GM18526 (cell line): Measurements from ENCODE around the gene PGA5.

ENCODE experiments used
- POLR2A ChIP-seq: IDR thresholded peaks from 3 replicates; pipeline ENCODE4 v1.6.1; 2011; ENCODE audit not compliant: insufficient read length; ENCODE audit errors: extremely low read depth

The PGA5 gene

DNA sequence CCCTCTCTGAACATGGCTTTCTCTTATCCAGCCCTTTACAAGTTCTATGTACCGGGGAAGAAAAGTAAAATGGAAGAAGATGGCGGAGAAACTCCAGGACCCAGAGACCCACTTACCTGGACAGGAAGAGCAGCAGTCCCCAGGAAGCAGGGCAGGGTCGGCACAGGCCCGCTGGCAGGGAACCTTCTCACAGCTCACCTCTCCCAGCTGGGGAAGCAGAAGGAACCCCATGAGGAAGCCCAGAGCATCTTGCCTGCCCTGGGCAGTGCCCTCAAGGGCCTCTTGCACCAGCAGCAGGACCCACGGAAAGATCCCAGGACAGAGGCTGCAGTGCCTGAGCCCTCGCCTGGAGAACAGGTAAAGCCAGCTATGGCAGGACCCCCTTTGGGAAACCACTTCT is 23.4 kb downstream of the PGA5 start:
- no peak for TF ChIP-seq POLR2A

DNA sequence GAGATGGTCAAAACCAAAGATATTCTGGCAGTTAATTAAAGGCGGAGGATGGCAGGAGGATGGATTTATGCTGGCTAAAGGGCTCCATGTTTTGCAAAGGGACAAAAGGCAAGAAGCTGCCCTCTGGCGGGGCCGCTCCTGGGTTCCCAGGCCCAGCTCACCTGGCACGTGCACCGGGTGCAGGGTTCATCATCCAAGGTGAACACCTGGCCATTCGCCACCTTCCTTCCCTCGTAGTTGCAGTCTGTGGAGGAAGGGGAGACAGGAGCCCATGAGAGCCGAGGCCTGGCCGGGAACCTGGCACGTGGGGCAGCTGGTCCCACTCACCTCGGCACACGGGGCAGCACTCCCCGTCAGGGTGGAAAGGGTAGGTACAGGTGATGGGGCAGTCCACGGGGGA is 23.8 kb downstream of the PGA5 start:
- TF ChIP-seq POLR2A = no peak

DNA sequence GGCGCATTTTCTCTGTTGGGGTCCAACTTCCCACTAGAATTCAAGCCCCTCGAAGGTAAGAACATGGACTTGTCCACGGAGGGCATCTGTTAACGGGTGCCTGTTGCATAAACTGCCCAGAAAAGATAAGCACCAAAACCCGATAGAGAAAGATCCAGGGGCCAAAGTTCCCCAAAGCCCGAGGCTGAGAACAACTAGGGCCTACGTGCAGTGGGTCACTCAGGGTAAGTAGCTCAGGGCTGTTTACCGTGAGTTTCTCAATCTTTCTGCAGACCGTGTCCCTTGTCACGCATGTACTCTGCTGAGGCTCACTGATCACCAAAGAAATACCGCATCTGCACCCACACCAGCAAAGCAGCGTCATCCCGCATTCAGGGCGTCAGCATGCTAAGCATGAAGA is 24.4 kb downstream of the PGA5 start:
- TF ChIP-seq POLR2A = no peak

DNA sequence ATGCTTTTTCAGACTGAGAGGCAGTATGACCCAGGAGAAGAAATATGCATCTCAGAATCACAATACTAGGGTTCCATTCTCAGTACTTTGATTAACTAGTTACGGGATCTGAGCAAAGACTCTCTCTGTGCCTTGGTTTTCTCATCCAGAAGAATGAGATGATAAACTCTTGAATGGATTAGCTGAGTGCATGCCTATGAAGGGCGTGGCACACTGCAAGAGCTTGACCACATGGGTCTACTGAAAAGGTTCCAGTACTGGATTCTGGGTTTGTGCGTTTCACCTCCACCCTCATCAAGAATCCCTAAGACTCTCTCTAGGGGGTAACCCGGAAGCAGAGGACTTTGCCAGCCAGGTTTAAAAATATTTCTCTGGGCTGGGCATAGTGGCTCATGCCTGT is 25.6 kb downstream of the PGA5 start:
- TF ChIP-seq POLR2A = no peak

DNA sequence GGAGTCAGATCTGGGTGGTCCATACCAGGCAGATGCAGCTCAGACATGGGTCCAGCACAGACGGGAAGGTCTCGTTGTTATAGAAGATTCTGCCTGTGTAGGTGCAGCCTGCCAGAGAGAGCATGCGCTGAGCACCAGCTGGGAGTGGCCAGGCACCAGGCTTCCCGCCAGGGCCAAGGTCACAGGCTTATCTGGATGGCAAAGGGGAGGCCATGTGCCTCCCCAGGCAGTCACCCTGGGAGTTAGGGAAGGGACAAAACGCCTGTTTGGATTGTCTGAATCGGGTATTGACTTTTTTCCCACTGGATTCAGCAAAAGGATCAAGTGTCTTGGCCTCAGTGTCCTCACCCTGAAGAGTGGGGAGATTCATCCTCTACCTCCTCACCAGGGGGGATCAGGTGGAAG is 26.5 kb downstream of the PGA5 start:
- no peak for TF ChIP-seq POLR2A

DNA sequence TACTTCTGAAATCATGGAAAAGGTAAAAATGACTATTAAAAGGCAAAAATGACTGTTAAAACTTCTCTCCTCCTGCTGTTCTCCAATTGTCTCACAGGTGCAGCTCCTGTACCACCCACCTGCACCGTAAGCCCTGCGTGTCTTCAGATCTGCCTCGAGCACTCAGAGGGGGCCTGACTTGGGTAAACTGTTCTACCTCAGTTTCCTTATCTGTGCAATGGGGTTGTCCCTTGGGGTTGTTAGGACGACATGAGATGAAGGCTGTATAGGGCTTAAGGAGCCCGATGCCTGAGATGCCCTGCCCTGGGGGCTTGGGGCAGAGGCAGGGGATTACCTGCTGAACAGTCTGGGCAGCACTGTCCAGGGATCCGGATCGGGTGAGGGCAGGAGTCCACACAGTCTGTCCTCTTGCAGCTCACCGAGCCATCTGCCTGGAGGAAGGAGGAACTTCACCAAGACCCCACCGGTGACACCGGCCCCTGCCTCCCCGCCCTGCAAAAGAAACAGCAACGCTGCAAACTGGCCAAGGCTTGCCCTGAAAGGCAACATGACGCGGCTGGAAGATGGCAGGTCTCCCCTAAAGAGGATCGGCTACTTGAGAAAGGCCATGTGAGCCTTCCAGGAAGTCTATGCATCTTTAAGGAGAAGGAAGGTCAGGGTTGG is 27.7 kb downstream of the PGA5 start:
- TF ChIP-seq POLR2A = no peak

DNA sequence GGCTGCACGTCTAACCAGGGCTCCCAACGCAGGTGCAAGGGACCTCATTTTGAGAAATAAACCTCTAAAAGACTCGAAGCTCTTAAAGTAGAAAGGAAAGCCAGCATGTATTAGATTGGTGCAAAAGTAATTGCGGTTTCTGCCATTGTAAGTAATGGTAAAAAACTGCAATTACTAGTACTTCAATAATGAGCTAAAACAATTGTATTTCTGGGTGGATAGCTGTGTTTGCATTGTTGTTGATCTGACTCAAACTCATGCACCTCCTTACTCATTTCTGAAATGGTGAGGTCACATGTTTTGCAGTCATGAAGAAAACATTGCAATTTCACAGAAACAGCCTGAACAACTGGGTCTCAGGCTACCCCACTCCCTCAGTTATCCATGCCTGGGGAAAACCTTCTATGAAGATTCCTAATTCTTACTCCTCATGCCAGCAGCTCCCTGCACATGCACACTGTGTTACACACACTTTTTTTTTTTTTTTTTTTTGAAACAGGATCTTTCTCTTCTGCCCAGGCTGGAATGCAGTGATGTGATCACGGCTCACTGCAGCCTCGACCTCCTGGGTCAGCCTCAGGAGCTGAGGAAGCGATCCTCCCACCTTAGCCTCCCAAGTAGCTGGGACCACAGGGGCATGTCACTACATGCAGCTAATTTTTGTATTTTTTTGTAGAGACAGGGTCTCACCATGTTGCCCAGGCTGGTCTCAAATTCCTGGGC is 29.5 kb downstream of the PGA5 start:
- TF ChIP-seq POLR2A = no peak

DNA sequence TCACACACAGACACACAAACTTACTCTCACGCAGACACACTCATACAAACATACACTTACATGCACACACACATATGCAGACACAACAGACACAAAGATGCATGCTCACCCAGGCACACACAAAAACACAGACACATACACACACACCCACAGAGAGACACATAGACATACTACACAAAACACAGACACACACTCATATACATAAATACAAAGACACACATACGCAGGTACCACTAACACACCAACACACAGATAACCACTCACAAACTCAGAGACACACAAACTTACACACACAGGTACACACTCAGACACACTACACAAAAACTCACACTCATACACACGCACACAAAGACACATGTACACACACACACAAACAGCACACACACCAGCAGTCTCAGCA is 31.8 kb downstream of the PGA5 start:
- no peak for TF ChIP-seq POLR2A

DNA sequence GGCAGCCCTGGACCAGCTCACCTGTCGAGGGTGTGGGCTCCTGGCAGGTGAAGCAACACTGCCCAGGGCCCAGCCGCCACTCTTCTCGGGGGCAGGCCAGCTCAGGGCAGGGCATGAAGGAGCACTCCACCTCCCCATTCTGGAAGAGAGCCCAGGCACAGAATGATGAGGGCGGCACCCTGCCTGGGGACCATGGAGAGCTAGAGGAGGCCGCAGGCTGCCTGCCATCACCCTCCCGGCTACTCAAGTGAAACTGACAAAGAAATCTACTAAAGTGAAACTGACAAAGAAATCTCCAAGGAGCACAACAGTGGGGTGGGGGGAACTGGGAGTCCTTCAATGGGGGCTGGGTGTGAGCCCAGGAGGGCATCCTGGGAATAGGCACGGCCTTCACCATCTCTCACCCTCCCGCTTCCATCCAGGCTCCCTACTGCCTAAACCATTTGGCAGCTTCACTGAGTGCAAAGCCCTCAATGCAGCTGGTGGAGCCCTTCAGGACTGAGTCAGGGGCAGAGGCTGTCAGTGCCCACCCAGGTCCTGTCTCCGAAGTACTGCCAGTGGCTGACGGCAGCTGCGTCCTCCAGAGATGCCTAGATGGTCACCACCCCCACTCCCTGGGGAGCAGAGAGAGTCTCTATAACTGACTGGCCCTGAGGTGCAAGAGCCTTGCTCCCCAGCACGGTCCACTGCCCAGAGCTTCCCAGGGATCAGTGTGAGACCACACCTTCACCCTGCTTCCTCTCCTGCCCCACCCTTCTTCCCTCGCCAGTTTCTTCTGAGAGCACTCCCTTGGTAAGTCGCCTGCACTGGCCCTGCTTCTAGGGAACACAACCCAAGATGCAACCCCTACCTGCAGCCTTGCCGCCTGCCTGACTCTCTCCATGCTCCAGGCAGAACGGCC is 32.5 kb downstream of the PGA5 start:
- TF ChIP-seq POLR2A = no peak

DNA sequence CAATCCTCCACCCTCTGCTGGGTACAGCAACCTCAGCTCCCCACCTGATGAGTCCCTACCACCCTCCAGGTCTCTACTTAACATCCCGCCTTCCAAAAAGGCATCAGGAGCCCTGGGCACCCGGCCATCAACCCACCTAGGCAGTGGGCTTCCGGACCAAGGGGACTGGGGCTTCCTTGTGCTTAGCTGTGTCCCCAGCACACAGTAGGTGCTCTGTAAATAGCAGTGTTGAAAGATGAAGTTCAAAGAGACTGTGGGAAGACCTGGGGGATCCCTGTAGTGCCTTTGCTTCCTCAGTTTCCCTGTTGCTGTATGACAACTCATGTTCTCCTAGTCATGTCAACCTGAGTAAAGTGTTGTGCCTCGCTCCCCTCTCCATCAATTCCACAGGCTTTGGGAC is 33.1 kb downstream of the PGA5 start:
- TF ChIP-seq POLR2A = no peak

DNA sequence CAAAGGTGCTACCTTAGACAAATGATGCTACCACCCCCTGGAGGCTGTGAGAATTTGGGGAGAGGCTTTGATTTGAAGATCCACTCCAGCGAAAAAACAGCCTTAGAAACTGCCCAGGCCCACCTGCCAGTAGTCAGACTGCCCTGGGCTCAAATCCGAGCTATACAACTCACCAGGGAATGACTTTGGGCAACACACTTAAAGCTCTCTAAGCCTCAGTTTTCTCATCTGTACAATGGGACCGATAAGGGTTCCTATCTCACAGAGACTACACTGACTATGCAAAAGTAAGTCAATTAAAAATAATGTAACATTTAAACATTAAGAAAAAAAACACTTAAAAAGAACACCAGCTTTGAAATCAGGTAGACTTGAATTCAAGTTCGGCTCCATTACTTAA is 34.2 kb downstream of the PGA5 start:
- no peak for TF ChIP-seq POLR2A

DNA sequence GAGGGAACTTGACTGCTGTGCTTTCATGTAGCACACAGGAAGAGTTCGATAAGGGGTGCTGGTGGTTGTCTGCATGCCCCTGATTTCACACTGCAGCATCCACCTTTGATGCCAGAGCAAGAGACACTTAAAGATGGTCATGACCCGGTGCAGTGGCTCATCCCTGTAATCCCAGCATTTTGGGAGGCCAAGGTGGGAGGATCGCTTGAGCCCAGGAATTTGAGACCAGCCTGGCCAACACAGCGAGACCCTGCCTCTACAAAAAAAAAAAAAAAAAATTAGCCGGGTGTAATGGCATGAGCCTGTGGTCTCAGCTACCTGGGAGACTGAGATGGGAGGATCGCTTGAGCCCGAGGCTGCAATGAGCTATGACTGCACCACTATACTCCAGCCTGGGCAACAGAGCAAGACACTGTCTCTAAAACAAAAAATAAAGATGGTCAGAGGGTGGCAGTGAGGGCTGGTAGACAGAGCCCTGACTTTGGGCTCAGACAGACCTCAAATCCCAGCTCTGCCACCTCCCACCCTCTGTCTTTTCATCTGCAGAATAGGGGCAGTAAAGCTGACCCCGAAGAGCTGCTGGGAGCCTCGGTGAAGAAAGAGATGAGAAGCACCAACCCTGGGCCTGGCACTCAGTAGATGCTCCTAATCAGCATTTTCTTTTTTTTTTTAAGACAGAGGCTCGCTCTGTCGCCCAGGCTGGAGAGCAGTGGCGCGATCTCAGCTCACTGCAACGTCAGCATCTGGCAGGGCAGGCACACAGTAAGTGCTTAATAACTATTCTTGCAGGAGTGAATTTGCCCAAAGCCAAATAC is 36.4 kb downstream of the PGA5 start:
- no peak for TF ChIP-seq POLR2A

DNA sequence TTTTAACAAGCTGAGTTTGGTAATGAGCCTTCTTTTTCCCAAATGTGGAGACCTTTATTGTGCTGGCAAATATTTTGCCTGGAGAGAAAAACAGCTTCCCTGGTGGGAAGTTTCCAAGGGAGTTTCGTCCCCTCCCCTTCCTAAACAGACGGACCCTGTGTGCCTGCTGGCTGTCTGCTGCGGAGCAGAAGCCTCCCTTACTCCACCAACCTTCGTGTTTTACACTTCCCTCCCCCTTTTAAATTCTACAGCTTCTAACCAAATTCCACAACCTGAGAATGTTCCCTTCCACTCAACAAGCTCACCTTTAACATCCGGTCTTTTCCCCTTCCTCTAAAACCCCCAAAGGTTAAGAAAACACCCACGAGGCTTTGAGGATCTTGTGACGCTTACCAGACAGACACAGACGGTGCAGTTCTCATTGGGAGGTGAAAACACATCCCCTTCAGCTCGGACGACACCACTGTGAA is 37.1 kb downstream of the PGA5 start:
- TF ChIP-seq POLR2A = no peak

DNA sequence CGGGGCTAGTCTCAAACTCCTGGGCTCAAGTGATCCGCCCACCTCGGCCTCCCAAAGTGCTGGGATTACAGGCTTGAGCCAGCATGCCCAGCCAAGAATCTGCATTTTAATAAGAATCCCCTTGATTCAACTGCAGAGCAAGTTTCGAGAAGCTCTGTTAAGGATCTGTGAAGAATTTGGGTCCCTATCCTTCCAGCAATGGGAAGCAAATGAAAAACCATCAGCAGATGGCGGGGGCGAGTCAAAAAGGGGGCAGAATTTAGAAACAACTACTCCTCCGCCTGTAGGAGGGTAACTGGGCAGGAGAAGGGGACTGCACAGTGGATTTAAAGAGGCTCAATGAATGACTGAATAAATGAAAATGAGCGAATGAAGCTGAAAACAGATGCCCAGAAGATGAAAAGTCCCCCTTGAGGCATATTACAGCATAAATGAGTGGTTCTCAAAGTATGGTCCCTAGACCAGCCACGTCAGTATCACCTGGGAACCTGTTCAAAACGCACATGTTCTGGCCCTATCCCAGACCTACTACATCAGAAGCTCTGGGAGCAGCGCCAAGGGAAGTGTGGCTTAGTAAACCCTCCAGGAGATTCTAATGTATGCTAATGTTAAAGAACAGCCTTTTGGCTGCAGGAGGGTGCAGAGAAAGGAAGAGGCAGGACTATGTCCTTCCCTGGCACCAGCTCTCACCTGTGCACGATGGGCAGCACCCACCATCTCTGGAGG is 39.1 kb downstream of the PGA5 start:
- TF ChIP-seq POLR2A = no peak
